B cell (primary cell): ENCODE results near the gene SNX32. TPM values are rescaled to one million over a fixed set of nuclear protein-coding genes. Genes with fewer than 3 reads are reported as not detected.

Source experiments
- ATAC-seq: fragments of 200-7000 bp; cut with Tn5 transposase; one replicate; pipeline ENCODE4 v1.10.0; 2021; ENCODE audit warnings: low read depth, mild to moderate bottlenecking, moderate number of reproducible peaks, moderate library complexity
- CTCF ChIA-PET: fragments of 350-600 bp; sonication (Branson Sonifier 250); formaldehyde crosslinking; loops from one replicate; lab custom pipeline; 2021; ENCODE audit warnings: antibody characterized with exemption, inconsistent platforms; lab: Charles Lee
- POLR2A ChIA-PET: fragments of 350-600 bp; sonication (Branson Sonifier 250); formaldehyde crosslinking; loops from one replicate; lab custom pipeline; 2021; ENCODE audit warnings: antibody characterized with exemption; lab: Charles Lee
- DNase-seq: peaks from one replicate; pipeline ENCODE4 v3.0.0; 2013
- H2AFZ ChIP-seq: 2 replicates; pipeline ENCODE4 v1.6.1; 2012; ENCODE audit warnings: mild to moderate bottlenecking, low read depth, low read length; ENCODE audit not compliant: insufficient read depth, poor library complexity, severe bottlenecking
- H3K27ac ChIP-seq, 2 donors: 1 replicate in 1 of 2; 2 replicates in 1 of 2; pipeline ENCODE4 v1.5.1; 2012 to 2013; ENCODE audit warnings: low read length in 2 of 2, mild to moderate bottlenecking in 2 of 2, moderate library complexity in 1 of 2
- H3K27me3 ChIP-seq, 4 experiments: fragments of 200-600 bp in 1 of 4; sonication (generic) in 1 of 4; replicated peaks in 1 of 4; 1 replicate in 2 of 4; 2 replicates in 2 of 4; pipeline versions ENCODE4 v1.6.1 to v1.7.0; 2013 to 2016; ENCODE audit warnings: low read length in 3 of 4, mild to moderate bottlenecking in 2 of 4, mixed read lengths in 1 of 4, moderate library complexity in 1 of 4; ENCODE audit not compliant: insufficient read depth in 4 of 4, control insufficient read depth in 3 of 4; ENCODE audit errors: control extremely low read depth in 1 of 4
- H3K36me3 ChIP-seq, 2 experiments: replicated peaks in 1 of 2; 1 replicate in 1 of 2; 2 replicates in 1 of 2; pipeline versions ENCODE4 v1.6.1 to v1.7.1; 2013; ENCODE audit warnings: low read length in 1 of 2; ENCODE audit not compliant: insufficient read depth in 2 of 2, control insufficient read depth in 1 of 2; ENCODE audit errors: control extremely low read depth in 1 of 2, extremely low read depth in 1 of 2
- H3K4me1 ChIP-seq, 2 donors: fragments of 200-600 bp in 1 of 2; sonication (generic) in 1 of 2; 1 replicate in 1 of 2; 2 replicates in 1 of 2; pipeline versions ENCODE4 v1.5.1 to v1.6.1; 2013 to 2017; ENCODE audit warnings: low read length in 2 of 2; ENCODE audit not compliant: control insufficient read depth in 2 of 2, insufficient read depth in 2 of 2
- H3K4me2 ChIP-seq: replicated peaks from 2 replicates; pipeline ENCODE3; 2012; ENCODE audit warnings: mild to moderate bottlenecking, low read depth, low read length; ENCODE audit not compliant: poor library complexity, severe bottlenecking
- H3K4me3 ChIP-seq, 5 experiments: fragments of 200-600 bp in 1 of 5; sonication (generic) in 1 of 5; 1 replicate in 3 of 5; 2 replicates in 2 of 5; pipeline versions ENCODE4 v1.5.1 to v1.7.0; 2011 to 2016; ENCODE audit warnings: low read length in 4 of 5, mild to moderate bottlenecking in 4 of 5, low read depth in 2 of 5, control low read depth in 1 of 5, moderate library complexity in 1 of 5; ENCODE audit not compliant: insufficient read depth in 1 of 5; ENCODE audit errors: control extremely low read depth in 1 of 5, extremely low read depth in 1 of 5
- H3K79me2 ChIP-seq: fragments of 200-600 bp; sonication (generic); one replicate; pipeline ENCODE4 v1.6.0; 2016; ENCODE audit warnings: low read length; ENCODE audit not compliant: control insufficient read depth, insufficient read depth
- H3K9ac ChIP-seq: fragments of 200-600 bp; sonication (generic); 2 replicates; pipeline ENCODE4 v1.6.1; 2017; ENCODE audit warnings: mild to moderate bottlenecking, low read length, moderate library complexity
- H3K9me3 ChIP-seq, 3 donors: one replicate each; pipeline versions ENCODE4 v1.6.1 to v1.7.1; 2013; ENCODE audit warnings: low read length in 2 of 3; ENCODE audit not compliant: control insufficient read depth in 2 of 3, insufficient read depth in 1 of 3; ENCODE audit errors: control extremely low read depth in 1 of 3
- H4K20me1 ChIP-seq: 2 replicates; pipeline ENCODE4 v1.6.0; 2012; ENCODE audit warnings: mild to moderate bottlenecking, low read length; ENCODE audit not compliant: insufficient read depth, control insufficient read depth, poor library complexity, severe bottlenecking
- H3K27ac Mint-ChIP-seq: one replicate; pipeline ENCODE4 v1.8.0; 2021; ENCODE audit warnings: mixed read lengths
- H3K27me3 Mint-ChIP-seq: one replicate; pipeline ENCODE4 v1.8.0; 2021; ENCODE audit warnings: mixed read lengths
- H3K4me1 Mint-ChIP-seq: one replicate; pipeline ENCODE4 v1.8.0; 2021; ENCODE audit warnings: mixed read lengths
- H3K4me3 Mint-ChIP-seq: one replicate; pipeline ENCODE4 v1.8.0; 2021; ENCODE audit warnings: mixed read lengths
- H3K9me3 Mint-ChIP-seq: one replicate; pipeline ENCODE4 v1.8.0; 2022; ENCODE audit warnings: mixed read lengths; ENCODE audit not compliant: insufficient read depth
- CTCF ChIP-seq: fragments of 200-600 bp; IDR thresholded peaks from one replicate; pipeline ENCODE4 v1.8.0; 2022; ENCODE audit warnings: antibody characterized with exemption, mild to moderate bottlenecking
- EZH2 ChIP-seq: IDR thresholded peaks from 2 replicates; pipeline ENCODE4 v1.6.1; 2012; ENCODE audit warnings: borderline replicate concordance, low read depth, mild to moderate bottlenecking, moderate library complexity, low read length; ENCODE audit not compliant: insufficient read depth, poor library complexity, severe bottlenecking
- WGBS: methylation state at CpG from one replicate; pipeline ENCODE4 v1.1.5; 2013; ENCODE audit warnings: missing lambda C conversion rate; ENCODE audit not compliant: insufficient coverage; 5-methylcytosine and 5-hydroxymethylcytosine counted together
- intact Hi-C: fragments of 100-400 bp; cut with micrococcal nuclease; formaldehyde crosslinking; loops from one replicate; pipeline ENCODE4 v1.10.0; 2022
- polyA plus RNA-seq: library from polyadenylated mRNA; depleted of rRNA; stranded (reverse); fragments of >200 nt; gene quantifications from 2 replicates; pipeline ENCODE4 v1.2.3, GENCODE V29; 2012
- total RNA-seq, 2 donors: library from RNA; stranded (reverse); fragments of 120-200 nt in 1 of 2; gene quantifications; 1 replicate in 1 of 2; 2 replicates in 1 of 2; pipeline versions ENCODE4 v1.2.3 to v1.2.4, GENCODE V29; 2013 to 2022

SNX32 gene
- total and polyA plus RNA-seq, 2 donors (not counting 1 experiment from before 2014, with no cell fraction given) = 0.57 to 0.89 TPM

DNA sequence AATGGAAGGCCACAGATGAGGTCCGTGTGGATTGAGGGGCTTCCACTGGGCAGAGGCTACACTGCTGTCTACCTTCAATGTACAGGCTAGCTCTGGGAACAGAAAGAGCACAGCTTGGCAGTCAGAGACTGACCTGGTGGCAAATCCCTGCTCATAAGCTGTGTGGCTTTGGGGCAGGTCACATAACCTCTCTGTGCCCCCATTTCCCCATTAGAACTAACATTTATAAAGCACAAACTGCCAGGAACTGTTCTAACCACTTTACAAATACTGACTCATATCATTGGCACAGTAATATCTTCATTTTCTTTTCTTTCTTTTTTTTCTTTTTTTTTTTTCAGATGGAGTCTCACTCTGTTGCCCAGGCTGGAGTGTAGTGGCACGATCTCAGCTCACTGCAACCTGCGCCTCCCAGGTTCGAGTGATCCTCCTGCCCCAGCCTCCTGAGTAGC lies 63.3 kb downstream of the SNX32 start:
- no peak overlapping the region for H3K27ac Mint-ChIP-seq
- Histone ChIP-seq H4K20me1 (peaks cover 7% of the 10 kb centered on the region), H3K4me2 (no peak overlapping the region), H3K4me3 (no peak overlapping the region), H3K27ac (no peak overlapping the region), H3K4me1 (peaks cover 43 to 44% of the 10 kb centered on the region in 2 donors), H2AFZ (no peak overlapping the region), H3K9me3 (peaks cover 0 to 10% (median 0%) of the 10 kb centered on the region in 3 donors), H3K27me3 (peaks cover 0 to 28% (median 10%) of the 10 kb centered on the region in 4 experiments), H3K9ac (no peak overlapping the region), H3K36me3 (no peaks in the 10 kb centered on the region), H3K79me2 (peaks cover 11% of the 10 kb centered on the region)
- peaks cover 34% of the 10 kb centered on the region for H3K4me1 Mint-ChIP-seq
- H3K4me3 Mint-ChIP-seq = no peak overlapping the region
- DNase-seq = no peak
- no peak for TF ChIP-seq CTCF
- no peak for TF ChIP-seq EZH2
- 75% methylated on average over 4 of the region's 4 CpGs for WGBS
- POLR2A ChIA-PET = interaction anchor here (0.5 to 0.7 kb wide), 2 partner anchors 22 to 738 kb away, joined by 3 to 4 read pairs; partner anchors contain the start of gene C11orf68
- H3K9me3 Mint-ChIP-seq = no peaks in the 10 kb centered on the region
- peaks cover 8% of the 10 kb centered on the region for H3K27me3 Mint-ChIP-seq
- CTCF ChIA-PET = interaction anchor here (2.7 to 7.0 kb wide), 2 partner anchors 9 to 12 kb away, joined by 9 to 44 read pairs; partner anchors contain the start of gene FIBP
- intact Hi-C loops = no loop called here
- ATAC-seq = no peak

DNA sequence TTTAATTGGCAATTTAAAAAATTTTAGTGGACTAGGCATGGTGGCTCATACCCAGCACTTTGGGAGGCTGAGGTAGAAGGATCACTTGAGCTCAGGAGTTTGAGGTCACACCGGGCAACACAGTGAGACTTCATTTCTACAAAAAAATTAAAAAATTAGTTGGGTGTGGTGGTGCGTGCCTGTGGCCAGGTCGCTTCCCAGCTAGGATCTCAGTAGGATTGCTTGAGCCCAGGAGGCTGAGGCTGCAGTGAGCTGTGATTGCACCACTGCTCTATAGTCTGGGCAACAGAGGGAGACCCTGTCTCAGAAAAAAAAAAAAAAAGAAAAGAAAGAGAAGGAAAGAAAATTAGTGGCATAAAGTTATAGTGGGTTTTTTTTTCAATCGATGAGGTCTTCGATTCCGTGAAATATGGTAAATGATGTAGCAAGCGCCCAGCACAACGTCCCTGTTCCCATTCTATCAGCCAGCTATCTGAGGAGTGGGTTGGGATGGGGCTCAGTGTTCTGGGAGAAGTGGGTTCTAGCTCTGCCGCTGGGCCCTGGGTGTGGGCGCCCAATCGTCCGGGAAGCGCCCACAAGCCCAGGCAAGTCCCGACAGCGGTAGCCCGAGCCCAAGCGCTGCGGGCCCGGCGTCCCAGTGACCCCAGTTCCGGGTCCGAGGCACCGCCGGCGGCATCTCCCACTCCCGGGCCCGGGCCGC lies 65.0 kb downstream of the SNX32 start:
- TF ChIP-seq EZH2 (no peak), CTCF (no peak)
- H3K9me3 Mint-ChIP-seq = no peaks in the 10 kb centered on the region
- CTCF ChIA-PET = interaction anchor here (0.7 to 7.0 kb wide), 7 partner anchors 8 to 87 kb away, joined by 3 to 44 read pairs (median 7); partner anchors contain the start of genes CCDC85B and FIBP
- 20% methylated on average over 23 of the region's 28 CpGs for WGBS
- intact Hi-C loops = no loop called here
- Histone ChIP-seq H3K9ac (peak overlapping the region; percentile 71), H3K4me1 (peaks cover 26 to 27% of the 10 kb centered on the region in 2 donors), H3K36me3 (no peaks in the 10 kb centered on the region), H3K4me2 (peak overlapping the region; percentile 95), H3K9me3 (peaks cover 0 to 10% (median 0%) of the 10 kb centered on the region in 3 donors), H3K79me2 (no peaks in the 10 kb centered on the region), H2AFZ (peak overlapping the region; percentile 32), H3K27me3 (peaks cover 0 to 38% (median 12%) of the 10 kb centered on the region in 4 experiments), H4K20me1 (no peaks in the 10 kb centered on the region), H3K4me3 (peak overlapping the region in 3 of 5 experiments; percentile 52 to 64 (median 56)), H3K27ac (no peak overlapping the region)
- no peak overlapping the region for H3K27ac Mint-ChIP-seq
- ATAC-seq (no peak), DNase-seq (no peak)
- H3K27me3 Mint-ChIP-seq = peaks cover 11% of the 10 kb centered on the region
- H3K4me3 Mint-ChIP-seq = peak overlapping the region; percentile 68
- peaks cover 16% of the 10 kb centered on the region for H3K4me1 Mint-ChIP-seq
- POLR2A ChIA-PET = interaction anchor here (0.6 to 4.4 kb wide), 3 partner anchors 10 to 259 kb away, joined by 3 to 33 read pairs (median 6); partner anchors contain the start of genes CCDC85B and FIBP
